SU-DHL-6 (cell line): ENCODE data around the gene THAP7.
"Not testable (repeated sequence)": the region's sequence is repeated elsewhere in the genome, so short reads cannot be mapped to it uniquely, and the experiment has no call there.

Experiments
- CTCF ChIP-seq: fragments of 200-600 bp; sonication (generic); IDR thresholded peaks from one replicate; pipeline ENCODE4 v1.5.1; 2017; ENCODE audit warnings: antibody characterized with exemption, mild to moderate bottlenecking, low read length, moderate library complexity; ENCODE audit not compliant: insufficient read depth, poor library complexity, severe bottlenecking
- EZH2phosphoT487 ChIP-seq: fragments of 200-600 bp; sonication (generic), shearing (Covaris generic); conservative IDR thresholded peaks from 2 replicates; pipeline ENCODE4 v1.6.1; 2018; ENCODE audit warnings: mild to moderate bottlenecking, antibody characterized with exemption, low read length, moderate library complexity, mixed read lengths

- TF ChIP-seq CTCF, EZH2phosphoT487: not testable (repeated sequence)
These were observed 47.0 kb upstream of the THAP7 start for GRCh38 chr22:21048965-21049364.
